Loucy (cell line): ENCODE data around the gene FRMD4A.

Experiments
- H2AFZ ChIP-seq: fragments of 200-600 bp; sonication (generic); 2 replicates; pipeline ENCODE4 v1.6.0; 2016; ENCODE audit warnings: antibody characterized with exemption, mild to moderate bottlenecking, low read length, moderate library complexity
- H3F3A ChIP-seq: fragments of 200-600 bp; 2 replicates; pipeline ENCODE4 v1.6.0; 2016; ENCODE audit warnings: antibody characterized with exemption, low read depth, mild to moderate bottlenecking
- H3K27me3 ChIP-seq: fragments of 200-600 bp; sonication (generic); 2 replicates; pipeline ENCODE4 v1.6.1; 2014; ENCODE audit warnings: low read length, mild to moderate bottlenecking; ENCODE audit not compliant: insufficient read depth, poor library complexity, severe bottlenecking
- H3K36me3 ChIP-seq: fragments of 200-600 bp; sonication (generic); 2 replicates; pipeline ENCODE4 v1.6.1; 2016; ENCODE audit warnings: low read length; ENCODE audit not compliant: insufficient read depth
- H3K4me1 ChIP-seq: fragments of 200-600 bp; sonication (generic); 2 replicates; pipeline ENCODE4 v1.5.1; 2014; ENCODE audit warnings: low read length, mild to moderate bottlenecking; ENCODE audit not compliant: insufficient read depth, poor library complexity, severe bottlenecking
- H3K4me2 ChIP-seq: fragments of 200-600 bp; sonication (generic); 2 replicates; pipeline ENCODE4 v1.6.0; 2014; ENCODE audit warnings: antibody characterized with exemption, low read length, low read depth, mild to moderate bottlenecking; ENCODE audit not compliant: poor library complexity, severe bottlenecking
- H3K4me3 ChIP-seq: fragments of 200-600 bp; sonication (generic); 2 replicates; pipeline ENCODE4 v1.5.1; 2014; ENCODE audit warnings: low read length, mild to moderate bottlenecking, mixed read lengths; ENCODE audit not compliant: poor library complexity, severe bottlenecking
- H3K79me2 ChIP-seq: fragments of 200-600 bp; sonication (generic); 2 replicates; pipeline ENCODE4 v1.6.1; 2014; ENCODE audit warnings: low read length; ENCODE audit not compliant: insufficient read depth
- H3K9ac ChIP-seq: fragments of 200-600 bp; sonication (generic); 2 replicates; pipeline ENCODE4 v1.6.0; 2014; ENCODE audit warnings: mild to moderate bottlenecking, low read depth, low read length, moderate library complexity; ENCODE audit not compliant: poor library complexity, severe bottlenecking
- H3K9me2 ChIP-seq: fragments of 200-600 bp; sonication (generic); replicated peaks from 2 replicates; pipeline ENCODE4 v1.6.1; 2016; ENCODE audit warnings: low read depth, low read length, mixed read lengths
- H3K9me3 ChIP-seq: fragments of 200-600 bp; sonication (generic); 2 replicates; pipeline ENCODE4 v1.6.1; 2014; ENCODE audit warnings: mild to moderate bottlenecking, antibody characterized with exemption, low read length, low read depth; ENCODE audit not compliant: insufficient read depth
- H4K20me1 ChIP-seq: fragments of 200-600 bp; sonication (generic); 2 replicates; pipeline ENCODE4 v1.6.0; 2014; ENCODE audit warnings: antibody characterized with exemption, low read length, mild to moderate bottlenecking; ENCODE audit not compliant: insufficient read depth, poor library complexity, severe bottlenecking
- CTCF ChIP-seq: fragments of 200-600 bp; sonication (generic); conservative IDR thresholded peaks from 2 replicates; pipeline ENCODE4 v1.5.1; 2014; ENCODE audit warnings: mild to moderate bottlenecking, antibody characterized with exemption, low read length
- EZH2phosphoT487 ChIP-seq: fragments of 200-600 bp; IDR thresholded peaks from 2 replicates; pipeline ENCODE4 v1.6.1; 2018; ENCODE audit warnings: antibody characterized with exemption, mild to moderate bottlenecking, moderate library complexity, borderline replicate concordance

Gene FRMD4A

GRCh38 chr10:13637303-13637856 is 693.3 kb downstream of the FRMD4A start:
- Histone ChIP-seq H3K36me3 (no peaks in the 10 kb centered on the region; the same call in 1 of the 2 replicates), H3K4me2 (no peak overlapping the region), H3K9me2 (no peaks in the 10 kb centered on the region)

GRCh38 chr10:13636776-13637175 is 693.9 kb downstream of the FRMD4A start:
- H3K79me2 ChIP-seq: no peaks in the 10 kb centered on the region
- no peaks in the 10 kb centered on the region for H3K9me3 ChIP-seq
- no peak overlapping the region for H3K9ac ChIP-seq
- no peaks in the 10 kb centered on the region for H3K4me1 ChIP-seq
- no peaks in the 10 kb centered on the region for H3F3A ChIP-seq
- TF ChIP-seq EZH2phosphoT487 (no peak), CTCF (no peak)
- H3K27me3 ChIP-seq: no peaks in the 10 kb centered on the region
- H3K4me2 ChIP-seq: no peak overlapping the region
- H3K9me2 ChIP-seq: no peaks in the 10 kb centered on the region
- H3K36me3 ChIP-seq: peaks cover under 1% of the 10 kb centered on the region; the same call in 1 of the 2 replicates
- H4K20me1 ChIP-seq: no peaks in the 10 kb centered on the region
- H2AFZ ChIP-seq: no peak overlapping the region
- no peak overlapping the region for H3K4me3 ChIP-seq

More at GRCh38 chr10:13637303-13637856, 693.3 kb downstream of the FRMD4A start:
- Histone ChIP-seq H3K4me3 (no peak overlapping the region), H3K4me1 (no peaks in the 10 kb centered on the region), H3F3A (no peaks in the 10 kb centered on the region), H3K79me2 (no peaks in the 10 kb centered on the region), H3K27me3 (no peaks in the 10 kb centered on the region), H3K9me3 (peaks cover 4% of the 10 kb centered on the region; the same call in 1 of the 2 replicates), H3K9ac (no peak overlapping the region), H2AFZ (no peak overlapping the region), H4K20me1 (no peaks in the 10 kb centered on the region)
- TF ChIP-seq CTCF (no peak), EZH2phosphoT487 (no peak)

- Histone ChIP-seq H3K4me2 (no peak overlapping the region), H3K36me3 (peaks cover 12% of the 10 kb centered on the region; the same call in 1 of the 2 replicates), H3K9me3 (no peaks in the 10 kb centered on the region), H3K4me1 (no peaks in the 10 kb centered on the region), H3K9ac (no peak overlapping the region), H3K79me2 (no peaks in the 10 kb centered on the region), H4K20me1 (no peaks in the 10 kb centered on the region), H3F3A (no peaks in the 10 kb centered on the region), H3K4me3 (no peak overlapping the region), H3K9me2 (no peaks in the 10 kb centered on the region), H3K27me3 (no peaks in the 10 kb centered on the region), H2AFZ (no peak overlapping the region)
- no peak for TF ChIP-seq EZH2phosphoT487
- no peak for TF ChIP-seq CTCF
Observed at GRCh38 chr10:13634207-13634606, 696.5 kb downstream of the FRMD4A start.
